Gastroesophageal sphincter (tissue), 3 donors: ENCODE data around the gene GLCCI1.
"Not testable (repeated sequence)": the region's sequence is repeated elsewhere in the genome, so short reads cannot be mapped to it uniquely, and the experiment has no call there.

ENCODE experiments used
- CTCF ChIP-seq, 4 experiments: fragments of 200-600 bp in 2 of 4; fragments of 450-650 bp in 2 of 4; sonication (generic) in 1 of 4; IDR thresholded peaks; one replicate each; pipeline ENCODE4 v1.5.1; 2017 to 2019; ENCODE audit warnings: antibody characterized with exemption in 4 of 4, mild to moderate bottlenecking in 2 of 4, moderate library complexity in 2 of 4
- EP300 ChIP-seq: sonication (generic); formaldehyde crosslinking; IDR thresholded peaks from one replicate; pipeline ENCODE4 v1.6.1; 2017; ENCODE audit warnings: antibody characterized with exemption, mild to moderate bottlenecking
- POLR2A ChIP-seq, 2 donors: fragments of 450-650 bp; IDR thresholded peaks; one replicate each; pipeline ENCODE4 v1.6.1; 2017; ENCODE audit warnings: antibody characterized with exemption in 2 of 2, mild to moderate bottlenecking in 2 of 2, moderate library complexity in 1 of 2
- POLR2AphosphoS5 ChIP-seq: sonication (generic); formaldehyde crosslinking; IDR thresholded peaks from one replicate; pipeline ENCODE4 v1.6.1; 2017; ENCODE audit warnings: antibody characterized with exemption

- TF ChIP-seq POLR2A (IDR thresholded peaks at IDR 0.05); CTCF (IDR thresholded peaks at IDR 0.05); POLR2AphosphoS5; EP300: not testable (repeated sequence)
Observed at GRCh38 chr7:7995348-7995747, 26.8 kb downstream of the GLCCI1 start.
